ENCODE measurements around the gene PCDH15.

Gene PCDH15

GRCh38 chr10:54130394-54130793, 670.6 kb downstream of the PCDH15 start:
- no peak for DNase-seq (ENCODE audit: low read depth in 2 of 2)

DNA sequence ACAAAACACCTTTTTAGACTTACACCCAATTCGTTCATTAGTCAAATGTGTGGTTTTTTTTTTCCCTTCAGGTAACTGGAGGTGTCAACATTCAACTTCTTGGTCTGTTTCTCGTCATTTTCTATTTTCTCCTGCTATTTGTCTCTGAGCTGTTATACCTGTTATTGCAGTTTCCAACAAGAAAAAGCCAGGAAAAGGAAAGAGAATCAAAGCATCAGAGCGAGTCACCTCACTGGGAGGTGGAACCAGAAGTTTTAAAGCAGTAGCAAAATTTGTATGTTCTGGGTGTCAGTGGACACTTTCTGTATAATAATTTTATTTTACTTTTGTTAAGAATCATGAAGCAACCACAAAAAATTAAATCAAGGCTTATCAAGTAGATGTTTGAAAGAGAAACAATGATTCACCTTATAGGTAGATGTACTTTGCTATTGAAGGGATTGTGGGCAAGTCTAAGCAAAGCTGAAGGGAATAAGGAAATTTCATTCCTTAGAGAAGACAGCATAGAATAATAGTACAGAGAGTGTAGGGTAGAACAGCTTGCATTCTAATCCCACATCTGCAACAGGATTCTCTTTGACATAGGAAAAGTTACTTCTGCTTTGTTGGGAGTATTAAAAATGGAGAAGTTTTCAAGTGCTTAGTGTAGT, 675.8 kb downstream of the PCDH15 start:
- DNase-seq (ENCODE audit: low read depth in 2 of 2), result no peak

- no peak for DNase-seq (ENCODE audit: low read depth in 2 of 2)
Observed at GRCh38 chr10:54124209-54124885, 676.7 kb downstream of the PCDH15 start.

- DNase-seq (ENCODE audit: low read depth in 2 of 2), result no peak
Observed at GRCh38 chr10:54120806-54121205, 680.2 kb downstream of the PCDH15 start.

- DNase-seq (ENCODE audit: low read depth in 2 of 2), result no peak
Observed at GRCh38 chr10:54108961-54109360, 692.1 kb downstream of the PCDH15 start.

GRCh38 chr10:54096892-54097291, 704.1 kb downstream of the PCDH15 start:
- no peak for DNase-seq (ENCODE audit: low read depth in 2 of 2)

GRCh38 chr10:54094321-54094720, 706.7 kb downstream of the PCDH15 start:
- DNase-seq (ENCODE audit: low read depth in 2 of 2), result no peak

DNA sequence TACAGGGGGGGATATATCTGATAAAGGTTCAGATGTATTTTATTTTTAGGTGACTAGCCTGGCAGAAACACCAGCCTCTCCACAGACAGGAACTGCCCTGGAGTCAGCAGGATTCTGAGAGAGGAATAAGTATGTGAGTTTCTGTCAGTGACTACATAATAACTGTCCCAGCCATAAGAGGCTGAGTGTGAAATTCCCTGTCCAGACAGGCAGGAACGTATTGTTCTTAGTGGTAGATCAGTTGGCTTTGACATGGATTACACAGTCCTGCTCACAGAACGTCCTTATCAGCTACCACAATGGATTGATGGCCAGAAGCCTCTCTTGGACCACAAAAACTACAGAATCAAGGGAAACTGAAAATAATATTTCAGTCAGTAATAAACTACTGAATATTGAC, 709.8 kb downstream of the PCDH15 start:
- no peak for DNase-seq (ENCODE audit: low read depth in 2 of 2)

DNA sequence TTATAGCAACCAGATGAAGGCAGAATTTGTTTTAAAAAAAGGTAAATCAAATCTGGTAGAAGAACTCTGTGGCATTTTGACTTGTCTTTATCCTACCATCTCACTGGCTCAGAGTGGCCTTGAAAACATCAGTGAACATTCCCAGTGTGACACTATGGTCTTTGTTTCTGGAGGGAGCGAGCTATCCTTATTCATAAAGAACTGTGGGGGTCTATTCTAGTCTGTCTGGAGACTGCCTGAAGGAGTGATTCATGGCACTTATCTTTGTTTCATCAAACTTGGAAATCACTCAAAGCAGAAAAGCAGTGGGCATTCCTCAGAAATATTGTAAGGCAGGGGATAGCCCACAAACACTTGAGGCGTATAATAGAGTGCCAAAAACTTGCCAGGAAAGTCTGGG, 719.1 kb downstream of the PCDH15 start:
- no peak for DNase-seq (ENCODE audit: low read depth in 2 of 2)

DNA sequence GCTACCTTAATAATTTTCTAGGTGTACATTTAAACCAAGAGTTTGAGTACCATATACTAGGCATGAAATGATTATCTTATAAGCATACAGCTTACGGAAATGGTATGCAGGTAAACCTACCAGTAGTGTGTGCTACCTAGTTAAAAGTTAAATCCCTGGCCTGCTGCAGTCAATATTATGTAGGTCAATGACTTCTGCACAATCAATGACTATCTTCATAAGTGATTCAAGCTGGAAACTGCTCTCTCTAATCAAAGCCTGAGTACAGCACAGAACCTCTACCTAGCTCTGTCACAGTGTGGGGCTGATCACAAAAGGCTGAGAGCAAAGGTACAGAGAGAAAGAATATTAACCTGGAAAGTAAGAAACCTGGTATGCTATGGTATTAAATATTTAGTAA, 733.7 kb downstream of the PCDH15 start:
- DNase-seq (ENCODE audit: low read depth in 2 of 2), result no peak

DNA sequence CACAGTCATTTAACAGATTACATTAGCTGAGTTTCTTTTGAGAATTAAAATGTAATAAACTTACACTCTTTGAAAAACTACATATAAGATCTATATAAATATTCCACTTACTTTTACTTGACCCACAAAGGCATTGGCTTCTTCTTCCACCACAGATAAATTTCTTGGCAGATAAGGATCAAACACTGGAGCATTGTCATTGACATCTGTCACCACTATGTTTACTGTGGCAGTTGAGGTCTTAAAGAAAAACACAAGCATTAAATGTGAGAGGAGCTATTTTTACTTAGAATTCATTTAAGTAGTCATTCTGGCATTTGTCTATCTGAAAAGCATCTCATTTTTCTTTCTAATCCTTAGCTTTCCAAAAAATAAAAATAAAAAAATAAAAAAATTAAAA, 734.4 kb downstream of the PCDH15 start:
- DNase-seq (ENCODE audit: low read depth in 2 of 2), result no peak

- DNase-seq (ENCODE audit: low read depth in 2 of 2), result no peak
Observed at GRCh38 chr10:54065106-54065505, 735.9 kb downstream of the PCDH15 start.

- no peak for DNase-seq (ENCODE audit: low read depth in 2 of 2)
Observed at GRCh38 chr10:54064215-54064614, 736.8 kb downstream of the PCDH15 start.

GRCh38 chr10:54063514-54063913, 737.5 kb downstream of the PCDH15 start:
- DNase-seq (ENCODE audit: low read depth in 2 of 2), result no peak

DNA sequence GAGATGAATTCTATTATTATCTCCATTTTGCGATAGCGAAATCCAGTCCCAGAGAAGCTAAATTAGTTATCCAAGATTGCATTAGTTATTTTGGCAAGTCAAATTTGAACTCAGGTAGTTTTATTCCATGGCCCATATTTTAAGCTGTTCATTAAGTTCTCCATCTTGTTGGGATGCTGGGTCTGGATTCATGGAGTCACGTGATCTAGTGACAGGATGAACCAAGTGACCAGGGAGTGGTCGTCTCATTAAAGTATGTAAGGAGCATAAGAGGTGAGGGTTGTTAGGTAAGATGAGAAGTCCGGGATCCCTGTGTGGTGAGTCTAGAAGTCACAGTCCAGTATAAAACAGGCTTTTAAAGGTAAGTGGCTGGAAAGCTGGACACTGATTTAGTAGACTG, 740.5 kb downstream of the PCDH15 start:
- DNase-seq (ENCODE audit: low read depth in 2 of 2), result no peak

- no peak for DNase-seq (ENCODE audit: low read depth in 2 of 2)
Observed at GRCh38 chr10:54057357-54057756, 743.7 kb downstream of the PCDH15 start.

DNA sequence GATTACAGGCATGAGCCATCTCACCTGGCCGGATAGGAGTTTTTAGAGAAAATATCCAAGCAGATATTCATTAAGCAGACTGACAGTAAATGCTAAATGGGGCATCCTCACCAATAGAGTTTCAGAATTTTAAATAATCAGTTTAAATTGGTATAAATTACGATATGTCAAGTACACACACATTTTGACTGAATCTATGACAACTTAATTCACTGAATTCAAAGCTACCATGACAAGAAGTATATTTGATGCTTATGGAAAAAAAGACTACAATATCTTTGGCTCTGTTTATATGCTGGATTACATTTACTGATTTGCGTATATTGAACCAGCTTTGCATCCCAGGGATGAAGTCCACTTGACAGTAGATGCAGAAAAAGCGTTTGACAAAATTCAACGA, 774.7 kb downstream of the PCDH15 start:
- DNase-seq (ENCODE audit: low read depth in 2 of 2), result no peak

GRCh38 chr10:54011117-54011516, 789.9 kb downstream of the PCDH15 start:
- no peak for DNase-seq (ENCODE audit: low read depth in 2 of 2)

- DNase-seq (ENCODE audit: low read depth in 2 of 2), result no peak
Observed at GRCh38 chr10:54010337-54010933, 790.6 kb downstream of the PCDH15 start.

DNA sequence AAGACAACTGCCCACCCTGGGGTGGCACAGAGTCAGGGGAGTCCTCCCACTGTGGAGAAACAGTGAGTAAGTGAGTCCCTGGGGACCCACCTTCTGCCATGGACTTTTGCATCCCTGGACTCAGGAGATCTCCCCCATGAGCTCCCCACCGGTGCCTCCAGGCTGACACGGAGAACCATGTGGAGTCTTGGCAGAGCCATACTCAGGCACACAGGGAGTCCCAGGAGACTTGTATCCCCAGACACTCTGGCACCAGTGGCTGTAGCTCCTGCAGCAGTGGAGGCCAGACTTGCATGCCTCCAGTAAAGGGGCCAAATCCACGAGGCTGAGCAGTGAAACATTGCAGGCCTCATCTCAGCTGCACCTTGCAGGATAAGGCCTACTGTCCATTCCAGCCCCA, 791.4 kb downstream of the PCDH15 start:
- no peak for DNase-seq (ENCODE audit: low read depth in 2 of 2)

- DNase-seq (ENCODE audit: low read depth in 2 of 2), result no peak
Observed at GRCh38 chr10:54002077-54002476, 799.0 kb downstream of the PCDH15 start.

- no peak for DNase-seq (ENCODE audit: low read depth in 2 of 2)
Observed at GRCh38 chr10:53997953-53998352, 803.1 kb downstream of the PCDH15 start.

- no peak for DNase-seq (ENCODE audit: low read depth in 2 of 2)
Observed at GRCh38 chr10:53990799-53991238, 810.2 kb downstream of the PCDH15 start.
